NB4 (cell line): ENCODE results near the gene C19orf73.

Experiments used
- CTCF ChIP-seq: IDR thresholded peaks from one replicate; pipeline ENCODE4 v1.5.1; 2012; ENCODE audit warnings: low read depth, low read length
- MAX ChIP-seq: IDR thresholded peaks from 2 replicates; pipeline ENCODE4 v1.6.1; 2011; ENCODE audit warnings: low read depth, low read length
- MYC ChIP-seq: IDR thresholded peaks from 2 replicates; pipeline ENCODE4 v1.6.1; 2011; ENCODE audit warnings: low read depth, low read length
- POLR2A ChIP-seq: IDR thresholded peaks from 2 replicates; pipeline ENCODE4 v1.6.1; 2011; ENCODE audit warnings: mild to moderate bottlenecking; ENCODE audit not compliant: insufficient read length; ENCODE audit errors: extremely low read depth

- TF ChIP-seq CTCF = no peak
- TF ChIP-seq POLR2A = no peak
- no peak for TF ChIP-seq MAX
- TF ChIP-seq MYC = no peak
Measured at GRCh38 chr19:49149652-49150105, 30.7 kb upstream of the C19orf73 start.
